ENCODE results near the gene LRIT3. TPM values are rescaled to one million over a fixed set of nuclear protein-coding genes. Genes with fewer than 3 reads are reported as not detected.
A peak's percentile ranks its signal among the peaks of the same experiment; 100 is the strongest.
"Not testable (repeated sequence)": the region's sequence is repeated elsewhere in the genome, so short reads cannot be mapped to it uniquely, and the experiment has no call there.

The LRIT3 gene
- polyA plus RNA-seq, 4 donors = 0.05 to 0.79 (median 0.57) TPM

DNA sequence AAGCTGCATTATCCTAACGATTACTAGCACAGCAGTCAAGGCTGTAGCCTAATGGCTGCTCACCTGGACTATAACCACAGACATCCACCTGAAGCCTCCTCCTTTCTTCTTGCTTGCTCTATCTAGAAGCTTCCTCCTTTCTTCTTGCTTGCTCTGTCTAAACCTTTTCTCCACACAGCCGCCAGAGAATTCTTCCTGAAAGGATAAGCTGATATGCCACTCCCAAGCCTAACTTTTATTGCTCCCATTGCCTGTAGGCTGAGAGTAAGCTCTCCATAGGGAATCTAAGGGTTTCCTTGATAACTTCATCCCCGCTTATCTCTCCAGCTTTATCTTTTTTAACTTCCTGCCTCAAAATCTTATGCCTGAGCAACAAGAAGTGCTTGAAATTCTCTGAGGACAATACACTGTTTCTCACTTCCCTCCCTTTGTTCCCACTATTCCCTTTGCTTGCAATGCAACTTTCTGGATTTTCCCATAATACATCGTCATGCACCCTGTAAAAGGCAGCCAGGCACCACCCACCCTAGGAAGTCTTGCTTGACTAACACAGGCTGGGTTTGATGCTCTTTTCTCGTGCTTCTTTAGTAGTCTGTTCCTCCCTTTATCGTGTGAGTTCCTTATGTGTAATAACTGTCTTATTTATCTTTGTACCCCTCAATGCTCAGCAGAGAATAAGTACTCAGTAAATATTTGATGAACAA is 1.4 kb upstream of the LRIT3 start:
- no peak for DNase-seq (ENCODE audit: low read depth in 4 of 4, low spot score in 3 of 4)

DNA sequence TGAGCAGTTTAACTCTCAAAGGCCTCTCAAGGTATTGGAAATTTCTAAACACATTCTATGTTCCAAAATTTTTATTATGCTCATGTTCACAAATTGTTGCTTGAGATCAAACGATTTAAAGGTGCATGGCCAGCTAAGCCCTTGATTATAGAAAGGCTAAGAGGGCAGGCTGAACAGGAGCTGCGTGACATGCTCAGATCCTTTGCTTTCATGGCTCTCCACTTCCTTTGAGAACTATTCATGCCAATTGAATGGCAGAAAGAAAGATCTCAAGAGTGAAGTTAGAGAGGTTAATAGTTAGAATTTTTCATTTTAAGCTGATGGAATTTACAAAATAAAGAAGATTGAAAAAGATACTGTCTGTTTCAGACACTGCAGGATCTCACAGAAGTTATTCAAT is 594 bp downstream of the LRIT3 start:
- DNase-seq (ENCODE audit: low read depth in 4 of 4, low spot score in 3 of 4) = no peak

DNA sequence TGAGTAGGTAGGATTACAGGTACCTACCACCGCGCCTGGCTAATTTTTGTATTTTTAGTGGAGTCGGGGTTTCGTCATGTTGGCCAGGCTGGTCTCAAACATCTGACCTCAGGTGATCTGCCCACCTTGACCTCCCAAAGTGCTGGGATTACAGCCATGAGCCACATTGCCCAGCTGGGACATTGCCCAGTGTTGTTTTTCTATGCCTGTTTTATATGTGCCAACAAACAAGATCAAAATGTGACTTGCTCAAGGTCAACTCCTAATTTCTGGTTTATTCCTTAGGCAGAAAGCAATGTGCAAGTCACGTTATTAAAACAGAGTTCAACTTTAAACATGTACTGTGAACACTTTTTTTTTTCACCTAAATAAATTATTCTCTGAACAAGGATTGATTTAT is 2.7 kb downstream of the LRIT3 start:
- DNase-seq (ENCODE audit: low read depth in 4 of 4, low spot score in 3 of 4) = no peak

DNA sequence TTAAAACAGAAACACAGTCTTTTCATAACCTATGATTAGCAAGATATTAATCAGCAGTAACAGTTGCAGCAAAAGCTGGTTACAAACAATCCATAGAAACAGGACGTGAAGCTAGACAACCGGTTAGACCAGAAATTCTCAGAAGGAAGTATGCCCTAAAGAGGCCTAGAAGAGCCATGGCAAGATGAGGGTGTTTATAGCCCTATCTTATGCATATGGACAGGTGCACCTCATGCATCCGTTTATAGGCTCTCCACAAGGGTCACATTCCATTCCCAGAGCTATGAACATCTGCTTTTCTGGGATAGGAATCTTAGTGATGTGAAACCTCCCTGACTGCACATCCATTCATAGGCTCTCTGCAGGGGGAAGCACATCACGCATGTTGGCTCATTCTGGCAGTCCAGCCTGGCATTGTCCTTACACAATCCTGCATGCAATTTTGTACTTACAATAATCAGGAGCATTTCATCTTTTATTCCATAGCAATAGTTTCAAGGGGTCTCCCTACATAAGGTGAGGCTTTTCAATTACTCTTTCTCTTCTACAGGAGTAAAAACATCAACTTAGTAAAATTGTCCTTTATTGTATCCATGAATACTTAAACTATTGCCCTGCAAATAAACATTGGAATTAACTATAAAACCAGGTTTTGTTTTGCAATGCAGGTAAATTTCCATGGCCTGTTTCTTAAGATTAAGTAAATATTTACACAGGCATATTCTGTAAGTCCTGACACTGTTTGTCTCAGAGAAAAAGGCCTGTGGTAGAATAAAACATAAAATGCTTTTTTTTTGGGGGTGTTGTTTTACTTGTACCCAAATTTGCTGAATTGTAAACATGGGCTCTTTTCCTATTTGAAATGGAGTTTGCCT is 11.8 kb downstream of the LRIT3 start:
- not testable (repeated sequence) for DNase-seq (ENCODE audit: low read depth in 4 of 4, low spot score in 3 of 4)

DNA sequence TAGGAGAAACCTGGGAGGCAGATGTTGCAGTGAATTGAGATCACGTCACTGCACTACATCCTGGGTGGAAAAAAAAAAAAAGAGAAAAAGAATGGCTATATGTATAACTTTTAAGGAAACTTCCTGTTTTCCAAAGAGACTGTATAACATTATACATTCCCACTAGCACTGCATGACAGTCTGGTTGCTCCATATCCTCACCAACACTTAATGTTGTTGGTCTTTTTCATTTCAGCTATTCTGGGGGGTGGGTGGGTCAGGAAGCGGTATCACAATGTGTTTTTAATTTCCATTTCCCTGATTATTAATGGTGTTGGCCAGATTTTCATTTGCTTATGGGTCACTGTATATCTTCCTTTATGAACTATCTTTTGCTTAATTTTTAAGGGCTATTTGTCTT is 13.4 kb downstream of the LRIT3 start:
- DNase-seq (ENCODE audit: low read depth in 4 of 4, low spot score in 3 of 4) = no peak

DNA sequence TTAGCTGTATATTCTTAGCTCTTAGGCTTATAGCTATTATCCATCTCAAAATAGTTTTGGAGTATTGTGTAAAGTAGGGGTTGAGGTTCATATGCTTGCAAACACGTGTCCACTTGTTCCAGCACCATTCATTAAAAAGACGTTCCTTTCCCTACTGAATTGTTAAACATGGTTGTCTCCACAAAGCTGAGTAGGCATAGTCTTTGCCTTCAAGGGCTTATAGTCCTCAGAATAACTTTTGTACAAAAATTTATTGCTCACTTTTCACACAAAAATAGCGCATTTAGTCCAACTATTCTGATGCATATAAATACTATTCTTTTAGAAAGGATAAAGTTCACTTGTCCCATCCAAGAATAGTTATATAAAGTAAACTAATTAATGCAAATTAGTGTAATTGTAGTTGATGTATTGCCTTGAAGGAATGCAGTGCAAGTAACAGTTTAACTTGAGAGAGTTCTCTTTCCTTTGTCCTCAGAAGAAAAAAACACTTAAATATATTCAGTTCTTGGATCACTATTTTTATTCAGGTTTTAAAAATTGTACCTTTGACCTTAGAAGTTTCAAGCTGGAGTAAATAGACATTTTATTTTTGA is 14.1 kb downstream of the LRIT3 start:
- DNase-seq (ENCODE audit: low read depth in 4 of 4, low spot score in 3 of 4) = peak in 1 of 4 donors; percentile 5

DNA sequence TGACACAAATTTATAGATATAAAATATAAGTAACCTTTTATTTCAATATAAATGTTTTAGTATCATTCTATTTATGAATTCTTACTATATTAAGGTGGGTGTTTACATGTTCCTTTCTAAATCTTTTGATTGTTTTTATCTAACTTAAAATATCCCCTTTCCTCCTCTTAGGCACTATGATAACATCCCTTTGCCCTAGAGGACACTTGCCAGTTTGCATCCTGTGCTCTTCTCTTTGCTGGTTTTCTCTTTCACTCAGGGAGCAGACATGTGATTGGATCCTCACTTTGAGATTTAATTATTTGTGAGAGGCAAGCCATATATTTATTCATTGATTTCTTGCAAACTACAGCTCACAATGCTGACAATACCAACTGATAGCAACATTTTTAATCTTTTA is 16.2 kb downstream of the LRIT3 start:
- no peak for DNase-seq (ENCODE audit: low read depth in 4 of 4, low spot score in 3 of 4)

DNA sequence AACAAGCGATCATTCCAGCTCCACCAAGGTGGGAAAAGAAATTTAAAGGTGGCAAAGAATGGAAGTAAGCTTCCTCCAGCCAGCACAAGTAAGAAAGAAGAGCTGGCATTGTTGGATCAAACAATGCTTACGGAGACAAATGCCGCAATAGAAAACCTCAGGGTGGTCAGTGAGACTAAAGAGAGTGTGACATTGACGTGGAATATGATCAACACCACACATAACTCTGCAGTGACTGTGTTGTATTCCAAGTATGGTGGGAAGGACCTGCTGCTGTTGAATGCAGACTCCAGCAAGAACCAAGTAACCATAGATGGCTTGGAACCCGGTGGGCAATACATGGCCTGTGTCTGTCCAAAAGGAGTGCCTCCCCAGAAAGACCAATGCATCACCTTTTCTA is 22.2 kb downstream of the LRIT3 start:
- no peak for DNase-seq (ENCODE audit: low read depth in 4 of 4, low spot score in 3 of 4)

DNA sequence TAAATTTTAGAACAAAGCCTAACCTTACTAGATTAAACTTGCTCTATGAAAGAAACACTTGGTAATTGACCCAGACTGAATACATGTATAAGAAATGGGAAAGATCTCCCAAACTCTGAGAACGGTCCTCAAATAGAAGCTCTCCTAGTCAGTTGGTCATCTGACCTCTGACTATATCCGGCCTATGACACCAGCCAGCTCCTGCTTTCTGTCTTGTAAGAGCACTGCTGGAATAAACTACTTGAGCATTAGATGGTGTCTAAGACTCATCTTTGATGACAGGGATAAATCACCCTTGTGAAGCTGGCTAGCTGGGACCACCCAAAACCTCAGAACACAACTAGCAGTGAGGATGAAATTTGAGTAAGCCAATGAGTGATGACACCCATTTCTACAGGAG is 24.2 kb downstream of the LRIT3 start:
- no peak for DNase-seq (ENCODE audit: low read depth in 4 of 4, low spot score in 3 of 4)

DNA sequence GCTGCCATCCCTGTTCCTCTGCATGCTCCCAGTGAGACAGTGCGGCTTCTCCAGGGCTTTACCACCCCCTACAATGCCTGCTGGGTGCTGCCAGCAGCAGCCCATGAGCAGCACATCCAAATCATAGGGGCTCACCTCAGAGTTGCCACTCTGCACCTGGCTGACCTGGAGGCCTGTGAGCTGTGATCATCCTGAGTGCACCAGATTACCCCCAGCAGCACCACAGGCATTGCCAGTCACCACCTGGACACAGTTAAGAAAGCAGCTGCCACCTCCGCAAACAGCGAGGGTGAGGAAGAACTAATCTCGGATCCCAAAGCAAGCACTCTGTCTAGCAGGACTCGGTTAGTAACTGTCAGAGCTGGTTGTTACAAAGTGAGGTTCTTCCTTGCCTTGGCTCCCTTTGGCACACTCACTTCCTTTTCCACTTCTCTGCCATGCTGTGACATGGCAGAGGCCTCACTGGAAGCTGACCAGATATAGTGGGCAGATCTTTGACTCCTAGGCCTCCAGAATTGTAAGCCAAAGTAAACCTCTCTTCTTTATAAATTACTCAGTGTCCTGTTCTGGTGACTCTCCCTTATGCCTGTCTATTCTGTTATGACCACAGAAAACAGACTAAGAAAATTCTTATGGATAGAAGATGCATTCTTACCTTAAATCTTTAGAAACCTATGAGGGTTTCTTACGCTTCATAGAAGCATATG is 25.2 kb downstream of the LRIT3 start:
- DNase-seq (ENCODE audit: low read depth in 4 of 4, low spot score in 3 of 4) = no peak

DNA sequence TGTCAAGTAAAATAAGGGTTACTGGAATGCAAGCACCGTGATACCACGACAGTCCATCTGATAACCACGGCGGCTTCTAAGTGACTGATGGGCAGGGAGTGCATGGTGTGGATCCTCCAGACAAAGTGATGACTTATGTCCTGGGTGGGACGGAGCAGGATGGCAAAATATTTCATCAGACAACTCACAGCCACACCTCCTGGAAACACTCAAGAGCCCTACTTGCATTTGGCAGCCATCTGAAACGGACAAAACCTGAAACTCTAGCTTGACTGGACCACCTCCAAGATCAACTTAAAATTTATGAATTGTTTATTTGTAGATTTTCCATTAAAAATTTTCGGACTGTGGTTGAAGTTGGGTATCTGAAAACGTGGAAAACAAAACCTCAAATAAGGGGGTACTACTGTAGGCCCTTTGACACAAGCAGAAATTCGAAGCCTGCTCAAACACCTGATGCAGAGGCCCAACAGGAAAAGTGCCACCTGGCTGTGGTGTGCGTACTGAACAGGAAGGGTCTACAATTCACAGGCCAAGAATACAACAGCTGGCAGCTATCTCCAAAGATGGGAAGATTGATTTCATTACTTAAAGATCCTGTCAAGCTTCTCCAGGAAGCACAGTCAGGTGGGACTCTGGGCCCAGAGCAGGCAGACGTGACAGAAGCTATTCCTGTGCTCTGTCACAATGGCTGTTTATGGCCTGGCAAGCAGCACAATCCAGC is 26.0 kb downstream of the LRIT3 start:
- no peak for DNase-seq (ENCODE audit: low read depth in 4 of 4, low spot score in 3 of 4)

DNA sequence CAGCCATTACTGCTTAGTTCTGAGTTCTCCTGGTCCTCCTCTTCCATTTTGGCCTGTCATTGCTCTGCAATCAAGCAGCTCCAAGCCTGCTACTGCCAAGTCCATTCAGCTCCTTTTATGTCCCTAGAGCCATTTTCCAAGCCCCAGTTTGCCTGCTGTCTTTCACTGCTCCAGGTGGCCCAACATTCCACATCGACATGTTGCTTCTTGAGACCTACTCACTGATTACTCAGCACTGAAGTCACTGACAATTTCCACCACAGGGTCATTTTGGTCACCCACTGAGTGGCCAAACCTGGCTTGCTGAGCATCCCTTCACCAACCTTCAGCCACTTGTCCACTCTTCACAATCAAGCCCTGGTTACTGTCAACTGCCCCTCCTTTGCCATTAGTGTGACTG is 27.2 kb downstream of the LRIT3 start:
- DNase-seq (ENCODE audit: low read depth in 4 of 4, low spot score in 3 of 4) = no peak

DNA sequence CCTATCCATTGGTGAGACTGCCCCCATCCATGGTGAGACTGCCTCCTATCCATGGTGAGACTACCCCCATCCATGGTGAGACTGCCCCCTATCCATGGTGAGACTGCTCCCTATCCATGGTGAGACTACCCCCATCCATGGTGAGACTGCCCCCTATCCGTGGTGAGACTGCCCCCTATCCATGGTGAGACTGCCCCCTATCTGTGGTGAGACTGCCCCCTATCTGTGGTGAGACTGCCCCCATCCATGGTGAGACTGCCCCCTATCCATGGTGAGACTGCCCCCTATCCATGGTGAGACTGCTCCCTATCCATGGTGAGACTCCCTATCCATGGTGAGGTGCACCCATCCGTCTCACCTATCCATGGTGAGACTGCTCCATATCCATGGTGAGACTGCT is 27.6 kb downstream of the LRIT3 start:
- not testable (repeated sequence) for DNase-seq (ENCODE audit: low read depth in 4 of 4, low spot score in 3 of 4)

DNA sequence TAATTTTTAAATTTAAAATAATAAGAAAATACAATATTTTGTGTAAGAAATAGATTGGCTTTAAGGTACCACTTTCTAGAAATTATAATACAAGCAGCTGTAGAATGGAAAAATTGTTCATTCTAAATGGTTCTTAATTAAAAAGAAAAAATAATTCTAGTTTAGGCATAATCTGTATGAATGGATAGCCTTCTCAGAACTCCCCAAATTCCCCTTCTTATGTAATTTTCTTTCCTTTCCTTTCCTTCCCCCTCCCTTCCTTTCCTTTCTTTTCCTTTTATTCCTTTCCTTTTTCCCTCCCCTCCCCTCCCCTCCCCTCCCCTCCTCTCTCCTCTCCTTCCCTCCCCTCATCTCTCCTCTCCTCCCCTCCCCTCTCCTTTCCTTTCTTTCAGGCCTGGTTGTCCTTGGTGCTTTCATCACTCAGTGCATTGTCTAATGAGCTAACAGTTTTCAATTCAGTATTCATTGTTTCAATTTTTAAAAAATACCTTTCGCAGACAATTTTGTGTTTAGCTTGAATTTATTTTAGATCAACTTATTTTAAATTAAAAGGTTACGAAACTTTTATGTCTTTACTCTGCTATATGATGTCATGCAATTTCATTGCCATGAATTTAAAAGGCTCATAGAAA is 28.8 kb downstream of the LRIT3 start:
- no peak for DNase-seq (ENCODE audit: low read depth in 4 of 4, low spot score in 3 of 4)

DNA sequence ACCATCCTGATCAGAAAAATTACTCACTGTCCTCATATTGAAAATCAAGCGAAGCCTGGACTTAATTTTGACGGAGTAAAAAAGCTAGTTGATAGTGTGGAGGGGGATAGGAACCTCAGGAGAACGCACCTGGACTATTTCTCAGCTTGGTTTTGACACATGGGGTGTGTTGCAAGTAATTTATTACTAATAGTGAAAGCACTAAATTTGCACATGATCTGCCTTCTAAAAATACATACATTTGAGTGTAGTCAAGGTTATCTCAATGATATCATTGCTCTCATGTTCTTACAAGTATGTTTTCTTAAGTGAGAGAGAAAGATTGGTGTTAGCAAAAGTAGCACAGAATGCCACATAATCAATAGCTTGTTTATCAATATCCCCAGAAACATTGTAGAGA is 29.5 kb downstream of the LRIT3 start:
- DNase-seq (ENCODE audit: low read depth in 4 of 4, low spot score in 3 of 4) = no peak

DNA sequence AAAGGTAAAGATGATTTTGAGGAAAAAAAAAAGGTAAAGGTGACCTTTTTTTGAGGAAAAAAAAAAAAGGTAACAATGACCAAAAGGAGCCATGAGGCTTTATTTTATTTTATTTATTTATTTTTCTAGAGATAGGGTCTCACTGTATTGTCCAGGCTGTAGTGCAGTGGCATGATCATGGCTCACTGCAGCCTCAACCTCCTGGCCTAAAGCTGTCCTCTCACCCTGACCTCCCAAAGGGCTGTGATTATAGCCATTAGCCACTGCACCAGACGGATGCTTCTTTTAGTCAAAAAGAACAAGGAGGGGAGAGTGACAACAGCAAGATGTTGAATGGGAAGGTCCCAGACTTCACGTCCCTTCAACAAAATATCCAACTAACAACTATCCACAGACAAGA is 30.4 kb downstream of the LRIT3 start:
- DNase-seq (ENCODE audit: low read depth in 4 of 4, low spot score in 3 of 4) = no peak

DNA sequence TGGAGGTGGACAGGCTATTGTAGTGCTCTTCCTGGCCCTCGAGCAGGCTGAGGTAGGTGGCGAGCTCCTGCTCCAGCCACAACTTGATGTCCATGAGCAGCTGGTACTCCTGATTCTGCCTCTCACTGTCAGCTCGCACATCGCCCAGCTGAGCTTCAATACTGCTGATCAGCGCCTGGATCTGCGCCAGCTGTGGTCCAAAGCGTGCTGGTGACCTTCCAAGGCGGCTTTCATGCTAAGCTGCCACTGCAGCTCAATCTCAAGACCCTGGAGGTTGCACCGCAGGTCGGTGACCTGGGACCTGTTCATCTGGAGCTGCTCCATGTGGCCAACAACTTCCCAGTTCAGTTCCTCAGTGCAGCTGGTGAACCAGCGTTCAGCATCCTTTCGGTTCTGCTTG is 31.2 kb downstream of the LRIT3 start:
- no peak for DNase-seq (ENCODE audit: low read depth in 4 of 4, low spot score in 3 of 4)

DNA sequence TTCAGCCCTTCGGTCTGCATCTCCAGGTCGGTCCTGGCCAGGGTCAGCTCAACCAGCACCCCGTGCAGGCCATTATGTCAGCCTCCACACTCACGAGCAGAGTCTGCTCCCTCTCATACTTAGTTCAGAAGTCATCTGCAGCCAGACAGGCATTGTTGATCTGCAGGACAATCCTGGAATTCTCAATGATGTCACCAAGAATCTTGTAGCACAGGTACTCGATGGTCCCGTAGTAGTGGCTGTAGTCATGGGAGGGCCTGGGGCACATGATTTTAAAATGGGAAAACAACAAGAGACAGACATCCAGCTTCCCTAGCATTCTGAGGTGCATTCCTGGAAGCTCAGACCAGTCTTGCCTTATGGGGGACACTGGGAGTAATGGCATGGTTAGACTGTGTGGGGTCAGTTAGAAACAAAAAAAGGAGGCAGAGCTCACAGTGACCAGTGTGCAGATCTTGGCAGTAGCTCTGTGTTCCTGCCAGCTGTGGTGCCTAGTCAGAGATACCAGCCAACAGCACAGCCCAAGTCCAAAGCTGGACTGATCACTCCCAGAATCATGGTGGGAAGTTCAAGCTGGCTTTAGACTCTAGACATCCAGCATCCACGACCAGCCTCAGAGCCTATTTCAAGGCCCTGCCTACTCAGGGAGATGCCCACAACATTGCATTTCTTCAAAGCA is 31.9 kb downstream of the LRIT3 start:
- DNase-seq (ENCODE audit: low read depth in 4 of 4, low spot score in 3 of 4) = no peak

DNA sequence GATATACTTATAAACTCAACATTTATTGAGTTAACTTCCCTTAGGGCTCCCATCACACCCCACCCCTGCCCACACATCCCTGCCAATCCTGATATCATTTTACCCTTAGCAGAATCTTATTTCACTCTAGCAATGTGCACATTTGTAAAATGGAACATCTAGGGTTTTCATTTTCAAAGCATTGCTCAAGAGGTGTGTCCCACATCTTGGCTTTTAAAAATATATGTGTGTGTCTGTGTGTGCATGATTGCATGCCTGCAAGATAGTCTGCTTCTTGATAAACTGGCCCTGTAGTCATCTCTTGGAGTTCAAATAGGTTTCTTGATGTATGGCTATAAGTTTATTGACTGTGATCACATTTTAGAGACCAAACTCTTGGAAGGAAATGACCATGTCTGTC is 38.4 kb downstream of the LRIT3 start:
- no peak for DNase-seq (ENCODE audit: low read depth in 4 of 4, low spot score in 3 of 4)
